Central memory CD4-positive, alpha-beta T cell (primary cell): ENCODE results near the gene AP1S2.
"Not testable (repeated sequence)": the region's sequence is repeated elsewhere in the genome, so short reads cannot be mapped to it uniquely, and the experiment has no call there.

Source experiments
- DNase-seq: peaks from one replicate; pipeline ENCODE4 v3.0.0; 2022

Gene AP1S2

GRCh38 chrX:15854080-15854655, 445 bp downstream of the AP1S2 start:
- DNase-seq, result peak; percentile 42

GRCh38 chrX:15853586-15854079, 980 bp downstream of the AP1S2 start:
- DNase-seq, result no peak

- DNase-seq, result no peak
Measured at GRCh38 chrX:15849555-15849954, 5.1 kb downstream of the AP1S2 start.

GRCh38 chrX:15848576-15848975, 6.0 kb downstream of the AP1S2 start:
- no peak for DNase-seq

GRCh38 chrX:15843960-15844359, 10.7 kb downstream of the AP1S2 start:
- no peak for DNase-seq

GRCh38 chrX:15841853-15842516, 12.6 kb downstream of the AP1S2 start:
- no peak for DNase-seq

GRCh38 chrX:15838017-15838416, 16.6 kb downstream of the AP1S2 start:
- no peak for DNase-seq

GRCh38 chrX:15834827-15835595, 19.6 kb downstream of the AP1S2 start:
- no peak for DNase-seq

- DNase-seq, result no peak
Measured at GRCh38 chrX:15834053-15834452, 20.6 kb downstream of the AP1S2 start.

GRCh38 chrX:15831347-15831746, 23.3 kb downstream of the AP1S2 start:
- DNase-seq, result not testable (repeated sequence)

- no peak for DNase-seq
Measured at GRCh38 chrX:15829217-15829616, 25.4 kb downstream of the AP1S2 start.

GRCh38 chrX:15825936-15826335, 28.7 kb downstream of the AP1S2 start:
- no peak for DNase-seq

GRCh38 chrX:15822922-15823321, 31.7 kb downstream of the AP1S2 start:
- DNase-seq, result no peak

- DNase-seq, result no peak
Measured at GRCh38 chrX:15820106-15821073, 34.2 kb downstream of the AP1S2 start.

- DNase-seq, result peak; percentile 68
Measured at GRCh38 chrX:15816886-15817285, 37.7 kb downstream of the AP1S2 start.

- no peak for DNase-seq
Measured at GRCh38 chrX:15816438-15816809, 38.2 kb downstream of the AP1S2 start.

GRCh38 chrX:15815779-15816437, 38.7 kb downstream of the AP1S2 start:
- peak; percentile 5 for DNase-seq

GRCh38 chrX:15814771-15815365, 39.7 kb downstream of the AP1S2 start:
- no peak for DNase-seq

GRCh38 chrX:15813416-15813815, 41.2 kb downstream of the AP1S2 start:
- DNase-seq, result no peak

- no peak for DNase-seq
Measured at GRCh38 chrX:15812192-15812938, 42.2 kb downstream of the AP1S2 start.

GRCh38 chrX:15808254-15808653, 46.4 kb downstream of the AP1S2 start:
- no peak for DNase-seq
